ENCODE measurements around the gene NVL. TPM values are rescaled to one million over a fixed set of nuclear protein-coding genes. Genes with fewer than 3 reads are reported as not detected.

NVL gene
- total RNA-seq, 4 donors from 2014 or later: 35.9 to 52.3 (median 40.5) TPM

DNA sequence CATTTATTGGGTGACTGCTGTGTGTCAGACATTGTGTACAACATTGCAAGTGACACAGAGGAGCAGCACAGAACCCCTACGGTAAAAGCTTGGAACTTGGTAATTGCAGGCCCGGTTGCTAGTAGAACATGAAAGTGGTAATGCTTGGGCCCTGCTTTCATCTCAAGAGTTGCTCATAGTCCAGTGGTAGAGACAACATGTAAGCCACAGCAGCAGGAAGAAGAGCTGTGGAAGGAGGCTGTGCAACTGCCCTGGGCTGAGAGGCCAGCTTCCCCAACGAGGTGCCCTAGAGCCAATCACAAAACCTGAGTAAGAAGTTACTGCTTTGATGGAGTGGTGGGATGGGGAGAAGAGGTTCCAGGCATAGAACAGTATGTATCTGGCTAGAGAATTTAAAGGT is 45.1 kb upstream of the NVL start:
- Histone ChIP-seq H3K4me1 (peaks cover 0 to 5% (median 0%) of the 10 kb centered on the region in 4 donors), H3K36me3 (peaks cover 0 to 44% (median 21%) of the 10 kb centered on the region in 4 donors), H3K4me3 (no peak overlapping the region), H3K27me3 (no peaks in the 10 kb centered on the region), H3K27ac (no peak overlapping the region), H3K9me3 (no peaks in the 10 kb centered on the region)
- DNase-seq: no peak
- intact Hi-C loops (cut with DNase I; ENCODE audit: low total_unique reads) (loop anchor here (5.0 kb wide), 1 partner anchor 87 kb away; no protein-coding TSS in a partner anchor), in situ Hi-C loops (cut with MboI; ENCODE audit: low pct_ligation_motif_present in 1 of 4, low pct_unique_long_range_greater_than_20kb in 1 of 4, low sequenced_read_pairs in 3 of 4) (no loop called here)
- no peak for TF ChIP-seq POLR2A (IDR thresholded peaks at IDR 0.05)
- TF ChIP-seq POLR2AphosphoS5 (IDR thresholded peaks at IDR 0.05): no peak
- TF ChIP-seq, protein P1, sequence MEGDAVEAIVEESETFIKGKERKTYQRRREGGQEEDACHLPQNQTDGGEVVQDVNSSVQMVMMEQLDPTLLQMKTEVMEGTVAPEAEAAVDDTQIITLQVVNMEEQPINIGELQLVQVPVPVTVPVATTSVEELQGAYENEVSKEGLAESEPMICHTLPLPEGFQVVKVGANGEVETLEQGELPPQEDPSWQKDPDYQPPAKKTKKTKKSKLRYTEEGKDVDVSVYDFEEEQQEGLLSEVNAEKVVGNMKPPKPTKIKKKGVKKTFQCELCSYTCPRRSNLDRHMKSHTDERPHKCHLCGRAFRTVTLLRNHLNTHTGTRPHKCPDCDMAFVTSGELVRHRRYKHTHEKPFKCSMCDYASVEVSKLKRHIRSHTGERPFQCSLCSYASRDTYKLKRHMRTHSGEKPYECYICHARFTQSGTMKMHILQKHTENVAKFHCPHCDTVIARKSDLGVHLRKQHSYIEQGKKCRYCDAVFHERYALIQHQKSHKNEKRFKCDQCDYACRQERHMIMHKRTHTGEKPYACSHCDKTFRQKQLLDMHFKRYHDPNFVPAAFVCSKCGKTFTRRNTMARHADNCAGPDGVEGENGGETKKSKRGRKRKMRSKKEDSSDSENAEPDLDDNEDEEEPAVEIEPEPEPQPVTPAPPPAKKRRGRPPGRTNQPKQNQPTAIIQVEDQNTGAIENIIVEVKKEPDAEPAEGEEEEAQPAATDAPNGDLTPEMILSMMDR (IDR thresholded peaks at IDR 0.05): no peak
- TF ChIP-seq EP300 (IDR thresholded peaks at IDR 0.05; ENCODE audit: low read depth): no peak
- 79 to 86% methylated on average over 1 to 3 of the region's 3 CpGs for WGBS, 2 donors (ENCODE audit: low coverage in 1 of 2)

DNA sequence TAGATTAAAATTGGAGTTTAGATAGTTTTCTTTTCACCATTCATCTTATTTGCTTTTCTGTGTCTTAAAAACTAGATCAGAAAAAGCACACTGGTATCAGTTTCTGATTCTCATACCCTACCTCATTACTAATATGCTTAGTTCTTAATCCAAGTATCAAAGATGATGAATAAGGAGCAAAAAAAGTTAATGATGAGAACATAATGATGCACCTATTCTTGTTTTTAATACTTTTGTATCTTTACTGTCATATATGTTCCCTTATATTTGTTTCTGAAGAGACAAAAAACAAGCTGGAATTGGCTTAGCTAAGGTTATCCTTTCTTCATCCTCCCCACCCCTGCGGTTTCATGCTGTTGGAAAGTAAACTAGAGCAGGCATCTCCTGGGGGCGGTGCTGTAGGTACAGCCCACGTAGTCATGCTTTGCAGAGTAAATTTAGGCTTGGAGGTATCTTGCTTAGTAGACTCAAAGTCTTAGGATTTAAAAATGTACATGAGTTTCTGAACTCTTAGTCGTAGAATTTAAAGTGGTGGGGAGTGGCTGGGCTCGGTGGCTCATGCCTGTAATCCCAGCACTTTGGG is 43.1 kb upstream of the NVL start:
- H3K36me3 ChIP-seq: peaks cover 0 to 62% (median 31%) of the 10 kb centered on the region in 4 donors
- intact Hi-C loops (cut with DNase I; ENCODE audit: low total_unique reads) (no loop called here), in situ Hi-C loops (cut with MboI; ENCODE audit: low pct_ligation_motif_present in 1 of 4, low pct_unique_long_range_greater_than_20kb in 1 of 4, low sequenced_read_pairs in 3 of 4) (no loop called here)
- peaks cover 0 to 5% (median 0%) of the 10 kb centered on the region in 4 donors for H3K4me1 ChIP-seq
- H3K27me3 ChIP-seq: no peaks in the 10 kb centered on the region
- DNase-seq: no peak
- 86 to 92% methylated on average over 3 to 5 of the region's 5 CpGs for WGBS, 2 donors (ENCODE audit: low coverage in 1 of 2)
- no peak overlapping the region for H3K27ac ChIP-seq
- no peak overlapping the region for H3K4me3 ChIP-seq
- TF ChIP-seq POLR2A (IDR thresholded peaks at IDR 0.05) (no peak), EP300 (IDR thresholded peaks at IDR 0.05; ENCODE audit: low read depth) (no peak), POLR2AphosphoS5 (IDR thresholded peaks at IDR 0.05) (no peak)
- TF ChIP-seq, protein P1 (IDR thresholded peaks at IDR 0.05): no peak
- H3K9me3 ChIP-seq: no peaks in the 10 kb centered on the region

DNA sequence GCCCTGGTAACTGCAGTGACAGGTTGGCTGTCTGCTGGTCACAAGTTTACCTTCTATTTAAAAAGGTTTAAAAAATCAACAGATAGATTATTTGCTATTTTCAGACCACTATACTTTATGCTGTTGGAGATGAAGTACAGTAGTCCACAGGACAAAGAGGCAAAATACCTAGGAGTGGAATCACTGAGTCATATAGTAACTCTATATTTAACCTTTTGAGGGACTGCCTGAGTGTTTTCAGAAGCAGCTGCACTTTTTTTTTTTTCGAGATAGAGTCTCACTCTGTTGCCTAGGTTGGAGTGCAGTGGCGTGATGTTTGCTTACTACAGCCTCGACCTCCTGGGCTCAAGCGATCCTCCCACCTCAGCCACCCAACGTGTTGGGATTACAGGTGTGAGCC is 38.4 kb upstream of the NVL start:
- no peaks in the 10 kb centered on the region for H3K4me1 ChIP-seq
- TF ChIP-seq POLR2AphosphoS5 (IDR thresholded peaks at IDR 0.05): no peak
- TF ChIP-seq, protein P1 (IDR thresholded peaks at IDR 0.05): no peak
- no peak for TF ChIP-seq POLR2A (IDR thresholded peaks at IDR 0.05)
- no peak for TF ChIP-seq EP300 (IDR thresholded peaks at IDR 0.05; ENCODE audit: low read depth)
- DNase-seq: no peak
- H3K27ac ChIP-seq: no peak overlapping the region
- intact Hi-C loops (cut with DNase I; ENCODE audit: low total_unique reads): no loop called here
- H3K9me3 ChIP-seq: no peaks in the 10 kb centered on the region
- H3K27me3 ChIP-seq: no peaks in the 10 kb centered on the region
- in situ Hi-C loops (cut with MboI; ENCODE audit: low pct_ligation_motif_present in 1 of 4, low pct_unique_long_range_greater_than_20kb in 1 of 4, low sequenced_read_pairs in 3 of 4): no loop called here
- no peak overlapping the region for H3K4me3 ChIP-seq
- H3K36me3 ChIP-seq: peaks cover 0 to 51% (median 24%) of the 10 kb centered on the region in 4 donors
- WGBS, 2 donors (ENCODE audit: low coverage in 1 of 2): 88 to 94% methylated on average over 5 of the region's 5 CpGs

DNA sequence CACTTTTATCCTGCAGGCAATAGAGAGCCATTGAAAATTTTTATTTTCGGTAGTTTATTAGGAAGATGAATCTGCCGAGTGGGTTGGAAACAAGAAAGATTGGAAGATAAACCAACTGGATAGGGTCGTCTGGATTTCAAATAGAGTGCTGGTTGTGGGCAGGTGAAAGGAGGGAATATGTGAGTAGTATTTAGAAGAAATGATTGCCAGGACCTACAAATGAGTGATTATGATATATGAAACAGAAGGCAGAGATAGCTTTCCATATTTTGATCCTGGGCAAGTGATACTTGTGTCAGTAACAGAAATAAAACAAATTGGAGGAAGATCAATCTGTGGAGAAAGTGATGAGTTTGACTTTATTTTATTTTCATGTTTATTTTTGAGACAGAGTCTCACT is 29.2 kb upstream of the NVL start:
- 57 to 79% methylated on average over 1 to 3 of the region's 3 CpGs for WGBS, 2 donors (ENCODE audit: low coverage in 1 of 2)
- TF ChIP-seq, protein P1 (IDR thresholded peaks at IDR 0.05): no peak
- TF ChIP-seq POLR2AphosphoS5 (IDR thresholded peaks at IDR 0.05) (no peak), EP300 (IDR thresholded peaks at IDR 0.05; ENCODE audit: low read depth) (no peak), POLR2A (IDR thresholded peaks at IDR 0.05) (no peak)
- no peak overlapping the region for H3K4me3 ChIP-seq
- in situ Hi-C loops (cut with MboI; ENCODE audit: low pct_ligation_motif_present in 1 of 4, low pct_unique_long_range_greater_than_20kb in 1 of 4, low sequenced_read_pairs in 3 of 4): no loop called here
- no peak for DNase-seq
- H3K9me3 ChIP-seq: no peaks in the 10 kb centered on the region
- H3K27ac ChIP-seq: no peak overlapping the region
- H3K4me1 ChIP-seq: peaks cover 7 to 50% (median 22%) of the 10 kb centered on the region in 4 donors
- H3K27me3 ChIP-seq: no peaks in the 10 kb centered on the region
- intact Hi-C loops (cut with DNase I; ENCODE audit: low total_unique reads): loop anchor here (5.0 kb wide), 1 partner anchor 78 kb away; no protein-coding TSS in a partner anchor
- peaks cover 0 to 5% (median 0%) of the 10 kb centered on the region in 4 donors for H3K36me3 ChIP-seq
